Endodermal cell (in vitro differentiated cells): ENCODE measurements around the gene KCNH6. TPM values are rescaled to one million over a fixed set of nuclear protein-coding genes. Genes with fewer than 3 reads are reported as not detected.

Source experiments
- DNase-seq: peaks from one replicate; pipeline ENCODE4 v3.0.0-alpha.2; 2017
- H3K27ac ChIP-seq: 2 replicates; pipeline ENCODE4 v1.5.1; 2013; ENCODE audit warnings: mild to moderate bottlenecking, low read depth, low read length, moderate library complexity
- H3K27me3 ChIP-seq: 2 replicates; pipeline ENCODE4 v1.6.1; 2013; ENCODE audit warnings: mild to moderate bottlenecking, low read length, moderate library complexity; ENCODE audit not compliant: insufficient read depth, control insufficient read depth, poor library complexity, severe bottlenecking
- H3K36me3 ChIP-seq: 2 replicates; pipeline ENCODE4 v1.7.0; 2013; ENCODE audit warnings: mild to moderate bottlenecking, low read length, moderate library complexity; ENCODE audit not compliant: control insufficient read depth, insufficient read depth
- H3K4me1 ChIP-seq: one replicate; pipeline ENCODE4 v1.7.0; 2013; ENCODE audit warnings: low read length; ENCODE audit not compliant: control insufficient read depth, insufficient read depth
- H3K4me3 ChIP-seq: 2 replicates; pipeline ENCODE4 v1.5.1; 2013; ENCODE audit warnings: mild to moderate bottlenecking, low read length, moderate library complexity
- H3K9ac ChIP-seq: 2 replicates; pipeline ENCODE4 v1.6.1; 2013; ENCODE audit warnings: mild to moderate bottlenecking, low read length, moderate library complexity; ENCODE audit not compliant: poor library complexity, severe bottlenecking; ENCODE audit errors: extremely low read depth
- H3K9me3 ChIP-seq: 2 replicates; pipeline ENCODE4 v1.6.1; 2013; ENCODE audit warnings: mild to moderate bottlenecking, low read length, moderate library complexity; ENCODE audit not compliant: control insufficient read depth
- H3K27ac Mint-ChIP-seq: 2 replicates; pipeline ENCODE4 v1.8.0; 2020; ENCODE audit warnings: mixed read lengths
- H3K27me3 Mint-ChIP-seq: 2 replicates; pipeline ENCODE4 v1.8.0; 2021; ENCODE audit warnings: mild to moderate bottlenecking, mixed read lengths; ENCODE audit not compliant: insufficient read depth
- H3K36me3 Mint-ChIP-seq: 2 replicates; pipeline ENCODE4 v1.8.0; 2020; ENCODE audit warnings: low read depth, mixed read lengths
- H3K4me1 Mint-ChIP-seq: 2 replicates; pipeline ENCODE4 v1.8.0; 2020; ENCODE audit warnings: mixed read lengths
- H3K4me3 Mint-ChIP-seq: 2 replicates; pipeline ENCODE4 v1.8.0; 2020; ENCODE audit warnings: mild to moderate bottlenecking, moderate library complexity, mixed read lengths
- H3K9me3 Mint-ChIP-seq: 2 replicates; pipeline ENCODE4 v1.8.0; 2020; ENCODE audit warnings: mild to moderate bottlenecking, mixed read lengths
- CTCF ChIP-seq: fragments of 200-600 bp; sonication (generic); conservative IDR thresholded peaks from 2 replicates; pipeline ENCODE4 v1.5.0; 2021; ENCODE audit warnings: antibody characterized with exemption, mild to moderate bottlenecking
- WGBS, 2 experiments: methylation state at CpG; one replicate each; pipeline versions ENCODE4 v1.1.5 to v1.1.7; 2013; ENCODE audit warnings: missing lambda C conversion rate in 2 of 2, mixed read lengths in 1 of 2; ENCODE audit not compliant: insufficient coverage in 1 of 2, insufficient read length in 1 of 2; 5-methylcytosine and 5-hydroxymethylcytosine counted together
- total RNA-seq, 2 donors: library from RNA; stranded (reverse); fragmentation: NEBNext Ultra II Directional in 1 of 2; extraction: Animal tissue kit (Norgen Biotek cat#: 25700) in 1 of 2; gene quantifications; 2 replicates in 1 of 2; 3 replicates in 1 of 2; pipeline ENCODE4 v1.2.1, GENCODE V29; 2021

KCNH6 gene
- total RNA-seq, 2 donors from 2014 or later, result 0.79 to 0.95 TPM

- no peak for DNase-seq
Observed at GRCh38 chr17:63496177-63496576, 27.0 kb upstream of the KCNH6 start.

GRCh38 chr17:63496663-63497400, 26.3 kb upstream of the KCNH6 start:
- Mint-ChIP-seq H3K4me1 (peaks cover 11% of the 10 kb centered on the region), H3K27ac (no peak overlapping the region), H3K4me3 (no peak overlapping the region), H3K9me3 (no peaks in the 10 kb centered on the region), H3K36me3 (no peaks in the 10 kb centered on the region), H3K27me3 (peaks cover 11% of the 10 kb centered on the region)
- Histone ChIP-seq H3K9me3 (no peaks in the 10 kb centered on the region), H3K4me3 (no peak overlapping the region), H3K36me3 (no peaks in the 10 kb centered on the region), H3K27ac (no peak overlapping the region), H3K4me1 (peaks cover 2% of the 10 kb centered on the region), H3K27me3 (peaks cover 12% of the 10 kb centered on the region), H3K9ac (no peak overlapping the region)
- no peak for DNase-seq
- TF ChIP-seq CTCF, result no peak
- WGBS, 2 experiments, result 94 to 96% methylated on average over 25 to 36 of the region's 36 CpGs

More at GRCh38 chr17:63496177-63496576, 27.0 kb upstream of the KCNH6 start:
- H3K9me3 ChIP-seq, result no peaks in the 10 kb centered on the region
- WGBS, 2 experiments, result 90 to 93% methylated on average over 11 to 12 of the region's 12 CpGs
- H3K9ac ChIP-seq, result no peak overlapping the region
- no peak for TF ChIP-seq CTCF
- Mint-ChIP-seq H3K27ac (no peak overlapping the region), H3K4me1 (peaks cover 11% of the 10 kb centered on the region), H3K36me3 (no peaks in the 10 kb centered on the region), H3K27me3 (peaks cover 6% of the 10 kb centered on the region), H3K4me3 (no peak overlapping the region), H3K9me3 (no peaks in the 10 kb centered on the region)
- no peaks in the 10 kb centered on the region for H3K36me3 ChIP-seq
- H3K4me3 ChIP-seq, result no peak overlapping the region
- peaks cover 7% of the 10 kb centered on the region for H3K27me3 ChIP-seq
- no peak overlapping the region for H3K27ac ChIP-seq
- peaks cover 2% of the 10 kb centered on the region for H3K4me1 ChIP-seq

GRCh38 chr17:63497708-63498483, 25.3 kb upstream of the KCNH6 start:
- 73 to 77% methylated on average over 9 to 16 of the region's 16 CpGs for WGBS, 2 experiments
- H3K27ac Mint-ChIP-seq, result no peak overlapping the region
- H3K4me3 Mint-ChIP-seq, result no peak overlapping the region
- no peaks in the 10 kb centered on the region for H3K9me3 Mint-ChIP-seq
- Histone ChIP-seq H3K9ac (no peak overlapping the region), H3K9me3 (no peaks in the 10 kb centered on the region), H3K4me1 (peaks cover 2% of the 10 kb centered on the region), H3K27me3 (peaks cover 18% of the 10 kb centered on the region), H3K4me3 (no peak overlapping the region), H3K36me3 (no peaks in the 10 kb centered on the region), H3K27ac (no peak overlapping the region)
- peak; percentile 94 for DNase-seq
- H3K36me3 Mint-ChIP-seq, result no peaks in the 10 kb centered on the region
- peaks cover 11% of the 10 kb centered on the region for H3K4me1 Mint-ChIP-seq
- peak; percentile 82 for TF ChIP-seq CTCF
- H3K27me3 Mint-ChIP-seq, result peaks cover 11% of the 10 kb centered on the region
